Measurements from ENCODE around the gene KIAA2012. TPM values are rescaled to one million over a fixed set of nuclear protein-coding genes. Genes with fewer than 3 reads are reported as not detected.
"Not testable (repeated sequence)": the region's sequence is repeated elsewhere in the genome, so short reads cannot be mapped to it uniquely, and the experiment has no call there.

Gene KIAA2012
- total RNA-seq, 2 experiments from 2014 or later, result not detected

- TF ChIP-seq CTCF (conservative IDR thresholded peaks at IDR 0.05; ENCODE audit: low read length) (no peak), EZH2phosphoT487 (IDR thresholded peaks at IDR 0.05; ENCODE audit: borderline replicate concordance, low read depth, low read length) (no peak)
- Histone ChIP-seq H4K20me1 (ENCODE audit: insufficient read depth, low read length) (no peaks in the 10 kb centered on the region), H3K4me2 (ENCODE audit: low read length) (no peak overlapping the region), H3K4me1 (ENCODE audit: insufficient read depth, low read length, poor library complexity, severe bottlenecking) (no peaks in the 10 kb centered on the region), H3K9me2 (ENCODE audit: insufficient read depth, low read length) (no peaks in the 10 kb centered on the region), H3K36me3 (ENCODE audit: insufficient read depth, low read length) (no peaks in the 10 kb centered on the region), H2AFZ (ENCODE audit: low read length) (no peak overlapping the region), H3K9me3 (ENCODE audit: low read length) (no peaks in the 10 kb centered on the region), H3K79me2 (ENCODE audit: insufficient read depth, low read depth, low read length) (no peaks in the 10 kb centered on the region), H3K4me3 (ENCODE audit: low read depth, low read length, poor library complexity, severe bottlenecking) (no peak overlapping the region), H3K27ac (ENCODE audit: low read depth, low read length, poor library complexity, severe bottlenecking) (no peak overlapping the region)
- no peak for DNase-seq (ENCODE audit: low spot score)
- BruUV-seq (replicated peaks), result no TSS peak
- intact Hi-C loops (cut with micrococcal nuclease; ENCODE audit: unreplicated experiment), result no loop called here
- ChIA-PET POLR2A (interaction anchor here (0.5 kb wide), 1 partner anchor 1019 kb away, joined by 3 read pairs; no protein-coding TSS in a partner anchor), CTCF (ENCODE audit: unreplicated experiment) (no interaction called here)
These were observed 62.2 kb downstream of the KIAA2012 start for GRCh38 chr2:202135091-202135874.

- H3K79me2 ChIP-seq (ENCODE audit: insufficient read depth, low read depth, low read length); H3K4me3 ChIP-seq (ENCODE audit: low read depth, low read length, poor library complexity, severe bottlenecking); H3K27ac ChIP-seq (ENCODE audit: low read depth, low read length, poor library complexity, severe bottlenecking); H3K9me2 ChIP-seq (ENCODE audit: insufficient read depth, low read length); BruUV-seq (replicated peaks); intact Hi-C loops (cut with micrococcal nuclease; ENCODE audit: unreplicated experiment); H3K36me3 ChIP-seq (ENCODE audit: insufficient read depth, low read length); H3K9me3 ChIP-seq (ENCODE audit: low read length); DNase-seq (ENCODE audit: low spot score); H4K20me1 ChIP-seq (ENCODE audit: insufficient read depth, low read length); CTCF ChIA-PET (ENCODE audit: unreplicated experiment); H2AFZ ChIP-seq (ENCODE audit: low read length); H3K4me1 ChIP-seq (ENCODE audit: insufficient read depth, low read length, poor library complexity, severe bottlenecking); H3K4me2 ChIP-seq (ENCODE audit: low read length): not testable (repeated sequence)
- POLR2A ChIA-PET, result interaction anchor here (0.6 to 0.7 kb wide), 2 partner anchors 12 to 270 kb away, joined by 5 read pairs; no protein-coding TSS in a partner anchor
These were observed 63.0 kb downstream of the KIAA2012 start for GRCh38 chr2:202136039-202136438.

- Histone ChIP-seq H4K20me1 (ENCODE audit: insufficient read depth, low read length) (no peaks in the 10 kb centered on the region), H3K4me3 (ENCODE audit: low read depth, low read length, poor library complexity, severe bottlenecking) (no peak overlapping the region), H3K79me2 (ENCODE audit: insufficient read depth, low read depth, low read length) (no peaks in the 10 kb centered on the region), H3K9me2 (ENCODE audit: insufficient read depth, low read length) (no peaks in the 10 kb centered on the region), H3K36me3 (ENCODE audit: insufficient read depth, low read length) (no peaks in the 10 kb centered on the region), H3K27ac (ENCODE audit: low read depth, low read length, poor library complexity, severe bottlenecking) (no peak overlapping the region), H2AFZ (ENCODE audit: low read length) (no peak overlapping the region), H3K9me3 (ENCODE audit: low read length) (no peaks in the 10 kb centered on the region), H3K4me1 (ENCODE audit: insufficient read depth, low read length, poor library complexity, severe bottlenecking) (peaks cover 1% of the 10 kb centered on the region), H3K4me2 (ENCODE audit: low read length) (no peak overlapping the region)
- ChIA-PET POLR2A (interaction anchor here (0.6 to 0.8 kb wide), 3 partner anchors 12 to 270 kb away, joined by 4 to 5 read pairs (median 5); no protein-coding TSS in a partner anchor), CTCF (ENCODE audit: unreplicated experiment) (no interaction called here)
- no TSS peak for BruUV-seq (replicated peaks)
- TF ChIP-seq EZH2phosphoT487 (IDR thresholded peaks at IDR 0.05; ENCODE audit: borderline replicate concordance, low read depth, low read length) (no peak), CTCF (conservative IDR thresholded peaks at IDR 0.05; ENCODE audit: low read length) (no peak)
- no peak for DNase-seq (ENCODE audit: low spot score)
- intact Hi-C loops (cut with micrococcal nuclease; ENCODE audit: unreplicated experiment), result no loop called here
These were observed 63.5 kb downstream of the KIAA2012 start for GRCh38 chr2:202136526-202136925.
